ENCODE results near the gene DAZAP1. TPM values are rescaled to one million over a fixed set of nuclear protein-coding genes. Genes with fewer than 3 reads are reported as not detected.
"Not testable (repeated sequence)": the region's sequence is repeated elsewhere in the genome, so short reads cannot be mapped to it uniquely, and the experiment has no call there.

DAZAP1 gene
- total and polyA plus RNA-seq, 5 experiments from 2014 or later: 5.9 to 166 (median 8.5) TPM

DNA sequence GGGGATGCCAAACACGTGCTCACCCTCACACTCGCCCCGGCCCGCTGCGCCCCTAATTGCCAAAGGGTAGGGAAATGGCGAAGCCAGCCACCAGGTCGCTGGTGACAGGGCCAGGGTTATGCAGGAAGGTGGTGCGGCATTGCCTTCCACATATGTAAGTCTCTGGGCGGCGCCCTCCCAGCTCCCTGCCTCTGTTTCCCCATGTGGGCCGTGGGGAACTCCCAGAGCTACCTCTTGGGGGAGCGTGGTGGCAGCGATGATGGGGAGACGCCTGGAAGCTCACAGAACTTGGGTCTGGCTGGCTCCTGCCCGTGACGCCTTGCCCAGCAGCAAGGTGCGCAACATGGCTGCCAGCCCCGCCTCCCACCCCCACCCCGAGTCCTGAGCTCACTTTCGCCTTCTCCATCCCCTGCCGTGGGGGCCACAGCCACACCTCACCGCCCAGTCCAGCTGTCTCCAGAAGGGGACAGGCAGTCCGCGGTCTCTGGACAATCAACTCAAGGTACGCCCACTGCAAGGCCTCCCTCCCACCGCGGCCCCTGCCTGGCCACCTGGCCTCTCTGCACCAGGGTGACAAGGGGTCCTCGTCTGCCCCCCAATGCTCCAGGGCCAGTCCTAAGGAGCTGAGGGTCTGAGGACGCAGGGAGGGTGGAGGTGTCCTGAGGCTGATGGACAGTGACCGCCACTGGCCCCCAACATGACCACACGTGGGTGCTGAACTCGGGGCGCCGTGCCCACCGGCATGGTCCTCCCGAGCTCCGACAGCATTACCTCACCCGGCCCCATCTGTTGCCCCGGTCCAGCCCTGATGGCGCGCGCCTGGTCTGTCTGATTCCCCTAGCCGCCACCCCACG lies 65.1 kb downstream of the DAZAP1 start:
- Mint-ChIP-seq H3K27me3 (peaks cover 0 to 4% (median 0%) of the 10 kb centered on the region in 5 donors), H3K27ac (no peak overlapping the region), H3K36me3 (peaks cover 0 to 7% (median 0%) of the 10 kb centered on the region in 3 donors), H3K9me3 (no peaks in the 10 kb centered on the region), H3K4me1 (peaks cover 10 to 30% (median 22%) of the 10 kb centered on the region in 4 donors), H3K4me3 (peak overlapping the region in 7 of 10 donors; percentile 10 to 79 (median 33))
- DNase-seq (no peak), ATAC-seq (no peak)
- POLR2A ChIA-PET: interaction anchor here (0.6 to 1.9 kb wide), 7 partner anchors 17 to 425 kb away, joined by 3 to 14 read pairs (median 6); partner anchors contain the start of genes FAM174C and REEP6

DNA sequence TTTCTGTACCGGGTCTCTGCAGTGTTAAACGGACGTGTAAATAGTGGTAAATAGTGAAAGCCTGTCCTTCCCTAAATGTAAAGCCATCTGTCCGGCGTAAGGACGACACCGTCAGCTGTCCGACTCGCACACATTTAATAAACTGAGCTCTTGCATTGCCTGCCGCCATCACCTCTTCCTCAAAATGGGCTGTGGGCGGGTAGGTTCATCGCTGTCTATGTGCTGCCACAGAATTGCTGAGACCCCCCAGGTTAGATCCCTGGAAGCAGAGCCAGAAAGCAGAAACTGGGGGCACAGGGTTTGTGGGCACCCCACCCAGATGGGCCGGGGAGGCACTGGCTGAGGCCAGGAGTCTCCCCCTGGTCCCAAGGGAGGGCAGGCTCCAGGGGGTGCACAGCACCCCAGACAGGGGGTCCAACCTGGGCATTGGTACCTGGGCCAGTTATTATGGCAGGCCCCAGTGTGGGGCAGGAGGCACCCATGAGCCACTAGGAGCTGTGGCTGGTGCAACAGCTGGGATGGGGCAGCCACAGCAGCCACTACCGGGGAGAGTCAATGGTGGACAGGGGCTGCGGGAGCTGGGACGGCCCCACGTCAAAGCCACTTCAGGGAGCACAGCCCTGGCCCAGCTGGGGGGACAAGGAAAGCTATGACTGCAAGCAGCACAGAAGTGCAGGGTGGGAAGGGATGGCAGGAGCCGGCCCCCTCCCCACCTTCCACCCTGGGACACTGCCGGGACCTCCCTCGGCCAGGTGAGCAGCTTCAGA lies 65.9 kb downstream of the DAZAP1 start:
- ATAC-seq (no peak), DNase-seq (no peak)
- H3K4me1 Mint-ChIP-seq: peaks cover 11 to 34% (median 25%) of the 10 kb centered on the region in 4 donors
- POLR2A ChIA-PET: interaction anchor here (0.6 to 1.6 kb wide), 4 partner anchors 16 to 1966 kb away, joined by 3 to 7 read pairs (median 4); partner anchors contain the start of gene REEP6
- H3K9me3 Mint-ChIP-seq: no peaks in the 10 kb centered on the region
- H3K36me3 Mint-ChIP-seq: peaks cover 0 to 7% (median 0%) of the 10 kb centered on the region in 3 donors
- peaks cover 0 to 3% (median 0%) of the 10 kb centered on the region in 5 donors for H3K27me3 Mint-ChIP-seq
- peak overlapping the region in 2 of 10 donors; percentile 22 to 36 for H3K4me3 Mint-ChIP-seq
- no peak overlapping the region for H3K27ac Mint-ChIP-seq

DNA sequence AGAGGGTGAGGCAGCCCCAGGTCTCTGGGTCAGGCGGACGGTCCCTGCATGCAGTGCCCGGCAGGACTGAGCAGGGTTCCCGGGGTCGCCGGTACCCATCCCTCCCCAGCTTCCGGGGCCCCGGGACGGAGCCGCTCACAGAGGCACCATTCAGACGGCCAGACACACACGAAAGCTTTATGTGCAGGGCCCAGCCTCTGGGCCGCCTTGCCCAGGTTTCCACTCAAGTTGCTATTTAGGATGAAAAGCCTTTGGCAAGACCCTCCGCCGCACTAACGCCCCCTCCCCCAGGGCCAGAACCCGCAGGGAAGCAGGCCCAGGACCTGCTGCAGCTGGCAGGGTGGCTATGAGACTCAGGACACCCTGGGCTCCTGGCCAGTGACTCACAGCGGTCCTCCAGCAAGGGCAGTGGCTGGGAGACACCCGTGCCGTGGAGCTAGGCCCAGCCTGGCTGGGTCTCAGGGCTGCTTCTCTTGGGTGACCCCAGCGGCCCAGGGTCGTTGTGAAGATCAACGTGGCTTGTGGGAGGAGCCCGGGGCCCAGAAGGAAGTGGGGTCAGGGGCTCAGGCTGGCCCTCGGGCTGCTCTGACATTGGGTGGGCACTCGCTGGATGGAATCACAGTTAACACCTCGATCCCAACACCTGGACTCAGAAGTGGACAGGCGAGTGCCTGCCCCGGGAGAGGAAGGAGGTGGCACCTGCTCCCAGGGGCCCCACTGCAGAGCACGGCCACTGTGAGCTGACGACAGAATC lies 66.8 kb downstream of the DAZAP1 start:
- Mint-ChIP-seq H3K4me3 (peak overlapping the region in 1 of 10 donors; percentile 51), H3K4me1 (peaks cover 13 to 36% (median 28%) of the 10 kb centered on the region in 4 donors), H3K27me3 (no peaks in the 10 kb centered on the region), H3K27ac (peak overlapping the region in 2 of 10 donors; percentile 51 to 53), H3K9me3 (no peaks in the 10 kb centered on the region), H3K36me3 (peaks cover 0 to 9% (median 2%) of the 10 kb centered on the region in 3 donors)
- DNase-seq (no peak), ATAC-seq (no peak)
- POLR2A ChIA-PET: interaction anchor here (1.1 to 1.3 kb wide), 2 partner anchors 15 to 17 kb away, joined by 3 to 5 read pairs; partner anchors contain the start of gene REEP6

GRCh38 chr19:1474765-1475351 lies 67.5 kb downstream of the DAZAP1 start:
- Mint-ChIP-seq H3K4me1 (peaks cover 14 to 39% (median 30%) of the 10 kb centered on the region in 4 donors), H3K27ac (peak overlapping the region in 1 of 10 donors; percentile 51), H3K27me3 (no peaks in the 10 kb centered on the region), H3K36me3 (peaks cover 0 to 9% (median 2%) of the 10 kb centered on the region in 3 donors), H3K4me3 (peak overlapping the region in 1 of 10 donors; percentile 51), H3K9me3 (no peaks in the 10 kb centered on the region)
- DNase-seq (no peak), ATAC-seq (no peak)
- POLR2A ChIA-PET: interaction anchor here (1.1 kb wide), 1 partner anchor 16 kb away, joined by 3 read pairs; the partner anchor contains the start of gene REEP6

DNA sequence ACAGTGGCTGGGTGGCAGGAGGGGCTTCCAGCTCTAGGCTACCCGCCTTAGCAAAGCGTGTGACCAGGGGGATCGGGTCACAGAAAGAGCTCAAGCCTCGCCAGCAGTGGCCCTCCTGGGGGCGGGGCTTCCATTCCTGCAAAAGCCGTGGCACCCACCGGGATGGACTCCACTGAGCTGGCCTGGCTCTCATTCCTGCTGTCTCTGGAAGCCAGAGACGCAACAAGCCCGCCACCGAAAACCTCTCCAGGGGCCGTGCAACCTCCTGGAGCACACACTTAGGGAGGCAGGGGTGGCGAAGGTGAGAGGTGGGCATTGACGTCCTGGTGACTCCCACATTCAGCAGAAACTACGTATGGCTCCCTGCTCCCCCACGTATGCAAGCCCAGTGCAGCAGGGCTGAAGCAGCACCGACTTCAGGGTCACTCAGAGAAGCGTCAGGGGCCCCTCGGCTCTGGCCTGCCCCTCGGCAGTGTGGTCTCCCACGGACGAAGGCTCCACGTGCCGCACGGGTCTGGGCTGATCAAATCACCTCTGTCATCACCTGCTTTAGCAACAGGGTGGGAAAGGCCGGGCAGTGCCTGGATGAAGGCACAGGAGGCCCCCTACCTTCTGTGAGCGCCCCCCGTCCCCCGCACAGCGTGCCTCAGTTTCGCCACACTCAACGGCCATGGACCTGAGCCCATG lies 68.5 kb downstream of the DAZAP1 start:
- ATAC-seq (no peak), DNase-seq (peak in 1 of 10 donors; percentile 18)
- Mint-ChIP-seq H3K36me3 (peaks cover 0 to 9% (median 2%) of the 10 kb centered on the region in 3 donors), H3K27me3 (no peaks in the 10 kb centered on the region), H3K27ac (peak overlapping the region in 1 of 10 donors; percentile 32), H3K9me3 (no peaks in the 10 kb centered on the region), H3K4me1 (peaks cover 13 to 37% (median 26%) of the 10 kb centered on the region in 4 donors), H3K4me3 (no peak overlapping the region)
- POLR2A ChIA-PET: no interaction called here

- H3K9me3 Mint-ChIP-seq, ATAC-seq, H3K27me3 Mint-ChIP-seq, DNase-seq, H3K36me3 Mint-ChIP-seq: not testable (repeated sequence)
- Mint-ChIP-seq H3K4me1 (peaks cover 11 to 29% (median 19%) of the 10 kb centered on the region in 4 donors), H3K27ac (peak overlapping the region in 2 of 10 donors; percentile 29 to 43), H3K4me3 (peak overlapping the region in 8 of 10 donors; percentile 18 to 86 (median 60))
- POLR2A ChIA-PET: interaction anchor here (0.6 kb wide), 1 partner anchor 14 kb away, joined by 3 read pairs; the partner anchor contains the start of gene REEP6
Measured at GRCh38 chr19:1477056-1477455, 69.7 kb downstream of the DAZAP1 start.

DNA sequence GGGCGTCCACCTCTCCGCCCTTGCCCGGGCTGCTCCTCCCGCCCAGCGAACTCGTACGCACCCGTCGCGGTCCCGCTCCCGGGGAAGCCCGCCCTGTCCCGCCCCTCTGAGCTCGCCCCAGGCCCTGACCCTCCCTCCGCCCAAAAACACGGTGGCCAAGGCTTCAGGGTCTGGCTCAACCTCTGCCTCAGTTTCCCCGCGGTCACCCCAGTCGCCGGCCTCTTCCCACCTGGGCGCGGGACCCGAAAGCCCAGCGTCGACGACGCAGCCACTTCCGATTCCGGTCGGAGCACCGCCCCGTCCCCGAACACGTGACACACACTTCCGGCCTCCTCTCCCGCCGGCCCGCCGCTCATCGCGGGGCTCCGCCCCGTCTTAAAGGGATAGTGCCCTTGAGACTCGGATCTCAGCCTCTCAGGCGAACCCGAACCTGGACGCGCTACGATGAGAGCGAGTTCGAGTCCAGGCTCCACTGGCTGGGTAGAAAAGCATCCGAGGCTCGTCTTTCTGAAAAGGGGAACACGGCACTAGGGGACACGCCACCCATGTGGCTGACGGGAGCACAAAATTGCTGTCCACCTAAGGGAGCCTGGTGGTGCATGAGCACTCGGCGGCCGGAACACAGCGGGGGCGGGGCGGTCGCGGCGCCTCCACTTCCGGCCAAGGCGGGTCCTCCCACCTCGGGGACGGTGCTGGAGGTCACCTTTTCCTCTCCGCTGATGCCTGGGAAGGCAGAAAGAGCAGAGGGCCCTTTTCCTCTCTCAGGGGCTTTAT lies 71.7 kb downstream of the DAZAP1 start, which contains the start of gene C19orf25:
Gene C19orf25 (minus strand): TSS at position 282 of the 774 bp plus-strand sequence. CDS start 312 bp downstream, outside the sequence.
- Mint-ChIP-seq H3K36me3 (peaks cover 0 to 9% (median 2%) of the 10 kb centered on the region in 3 donors), H3K27me3 (no peaks in the 10 kb centered on the region), H3K4me1 (peaks cover 7 to 24% (median 16%) of the 10 kb centered on the region in 4 donors), H3K9me3 (no peaks in the 10 kb centered on the region), H3K27ac (peak within 1 kb of the TSS; percentile 93 to 99 (median 97)), H3K4me3 (peak within 1 kb of the TSS; percentile 96 to 100 (median 98))
- DNase-seq (peak; percentile 82 to 94 (median 86)), ATAC-seq (peak; percentile 96 to 98)
- POLR2A ChIA-PET: interaction anchor here (0.6 to 2.3 kb wide), 3 partner anchors 12 to 74 kb away, joined by 3 to 14 read pairs (median 3); partner anchors contain the start of gene REEP6

DNA sequence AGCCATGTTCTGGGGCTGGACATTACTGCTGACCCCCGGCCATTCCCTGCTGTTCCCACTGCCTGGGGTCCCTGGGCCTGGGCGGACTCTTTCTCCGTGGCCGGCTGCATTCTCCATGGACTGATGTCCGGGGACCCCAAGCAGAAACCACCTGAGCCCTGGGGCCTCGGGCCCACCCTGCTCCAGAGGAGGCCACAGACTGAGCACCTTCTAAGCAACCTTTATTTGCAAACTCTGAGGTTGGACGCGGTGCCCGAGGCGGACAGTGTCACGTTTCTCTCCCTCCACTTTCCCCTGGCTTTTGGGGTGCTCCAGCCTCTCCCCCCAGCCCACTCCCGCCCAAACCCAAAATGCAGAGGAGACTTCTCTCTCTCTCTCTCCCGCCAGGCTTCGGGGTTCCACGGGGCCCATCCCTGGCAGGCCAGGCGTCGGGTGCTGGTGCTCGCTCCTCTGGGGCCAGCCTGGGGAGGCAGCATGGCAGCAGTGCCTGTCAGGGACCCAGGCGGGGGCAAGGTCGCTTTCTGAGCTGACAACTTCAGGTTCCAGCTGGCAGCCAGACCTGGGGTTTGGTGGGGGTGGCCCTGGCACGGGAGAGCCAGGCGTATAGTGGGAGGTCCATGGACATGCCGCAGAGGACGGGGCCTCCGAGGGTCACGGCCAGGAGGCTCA lies 74.0 kb downstream of the DAZAP1 start:
- POLR2A ChIA-PET: interaction anchor here (1.2 kb wide), 1 partner anchor 10 kb away, joined by 3 read pairs; the partner anchor contains the start of gene REEP6
- no peak overlapping the region for H3K27ac Mint-ChIP-seq
- peaks cover 7 to 24% (median 15%) of the 10 kb centered on the region in 4 donors for H3K4me1 Mint-ChIP-seq
- DNase-seq (peak in 1 of 10 donors; percentile 53), ATAC-seq (no peak)
- H3K9me3 Mint-ChIP-seq: no peaks in the 10 kb centered on the region
- H3K36me3 Mint-ChIP-seq: peaks cover 0 to 9% (median 2%) of the 10 kb centered on the region in 3 donors
- no peaks in the 10 kb centered on the region for H3K27me3 Mint-ChIP-seq
- no peak overlapping the region for H3K4me3 Mint-ChIP-seq

- POLR2A ChIA-PET: interaction anchor here (1.2 kb wide), 1 partner anchor 9 kb away, joined by 3 read pairs; the partner anchor contains the start of gene REEP6
- Mint-ChIP-seq H3K9me3 (no peaks in the 10 kb centered on the region), H3K36me3 (peaks cover 0 to 7% (median 2%) of the 10 kb centered on the region in 3 donors), H3K4me3 (no peak overlapping the region), H3K4me1 (peaks cover 7 to 20% (median 12%) of the 10 kb centered on the region in 4 donors), H3K27ac (no peak overlapping the region), H3K27me3 (no peaks in the 10 kb centered on the region)
- DNase-seq (peak in 1 of 10 donors; percentile 47), ATAC-seq (no peak)
Measured at GRCh38 chr19:1481893-1482360, 74.5 kb downstream of the DAZAP1 start.
